Natural killer cell (primary cell): ENCODE data around the gene ROBO1. TPM values are rescaled to one million over a fixed set of nuclear protein-coding genes. Genes with fewer than 3 reads are reported as not detected.
"Not testable (repeated sequence)": the region's sequence is repeated elsewhere in the genome, so short reads cannot be mapped to it uniquely, and the experiment has no call there.

Experiments used
- ATAC-seq, 3 donors: fragments of 150-1000 bp in 2 of 3; fragments of 200-7000 bp in 1 of 3; cut with Tn5 transposase; 1 replicate in 1 of 3; 2 replicates in 2 of 3; pipeline ENCODE4 v1.10.0; 2021; ENCODE audit warnings: mild to moderate bottlenecking in 2 of 3, moderate library complexity in 2 of 3
- DNase-seq, 2 donors: peaks; one replicate each; pipeline versions ENCODE4 v3.0.0 to v3.0.0-alpha.2; 2013 to 2021; ENCODE audit warnings: mixed read lengths in 1 of 2
- H3K27ac ChIP-seq: one replicate; pipeline ENCODE4 v1.5.1; 2013; ENCODE audit warnings: mild to moderate bottlenecking, low read length
- H3K27me3 ChIP-seq: one replicate; pipeline ENCODE4 v1.6.1; 2013; ENCODE audit warnings: low read length; ENCODE audit not compliant: control insufficient read depth, insufficient read depth
- H3K36me3 ChIP-seq: one replicate; pipeline ENCODE4 v1.6.1; 2013; ENCODE audit warnings: low read length; ENCODE audit not compliant: control insufficient read depth, insufficient read depth
- H3K4me1 ChIP-seq: one replicate; pipeline ENCODE4 v1.6.1; 2013; ENCODE audit warnings: low read length; ENCODE audit not compliant: control insufficient read depth, insufficient read depth
- H3K4me3 ChIP-seq: one replicate; pipeline ENCODE4 v1.5.1; 2013; ENCODE audit warnings: low read length
- H3K9me3 ChIP-seq: one replicate; pipeline ENCODE4 v1.6.1; 2013; ENCODE audit warnings: low read length; ENCODE audit not compliant: control insufficient read depth, insufficient read depth
- H3K27ac Mint-ChIP-seq, 2 donors: one replicate each; pipeline ENCODE4 v1.8.0; 2022; ENCODE audit warnings: mild to moderate bottlenecking in 2 of 2, mixed read lengths in 2 of 2, moderate library complexity in 1 of 2
- H3K27me3 Mint-ChIP-seq, 2 donors: one replicate each; pipeline ENCODE4 v1.8.0; 2022; ENCODE audit warnings: low read depth in 2 of 2, mixed read lengths in 2 of 2
- H3K36me3 Mint-ChIP-seq: one replicate; pipeline ENCODE4 v1.8.0; 2022; ENCODE audit warnings: mixed read lengths
- H3K4me1 Mint-ChIP-seq, 2 donors: one replicate each; pipeline ENCODE4 v1.8.0; 2022; ENCODE audit warnings: mixed read lengths in 2 of 2
- H3K4me3 Mint-ChIP-seq: one replicate; pipeline ENCODE4 v1.8.0; 2022; ENCODE audit warnings: mild to moderate bottlenecking, moderate library complexity, mixed read lengths
- H3K9me3 Mint-ChIP-seq, 2 donors: one replicate each; pipeline ENCODE4 v1.8.0; 2022; ENCODE audit warnings: mixed read lengths in 2 of 2
- CTCF ChIP-seq: fragments of 200-600 bp; IDR thresholded peaks from one replicate; pipeline ENCODE4 v1.8.0; 2022; ENCODE audit warnings: antibody characterized with exemption
- WGBS: methylation state at CpG from one replicate; pipeline ENCODE4 v1.1.7; 2013; ENCODE audit warnings: missing lambda C conversion rate; ENCODE audit not compliant: insufficient coverage; 5-methylcytosine and 5-hydroxymethylcytosine counted together
- intact Hi-C: fragments of 100-400 bp; cut with micrococcal nuclease; formaldehyde crosslinking; loops from one replicate; pipeline ENCODE4 v1.14.2; 2022
- total RNA-seq, 4 donors: library from RNA; stranded (reverse); fragments of 120-200 nt in 1 of 4; gene quantifications; one replicate each; pipeline versions ENCODE4 v1.2.3 to v1.2.4, GENCODE V29; 2013 to 2022

Gene ROBO1
- total RNA-seq, 3 donors from 2014 or later (not counting 1 experiment from before 2014, with no cell fraction given) = 0.07 TPM; not detected in 2

GRCh38 chr3:79314544-79314943 is 453.3 kb downstream of the ROBO1 start:
- no peak for ATAC-seq
- H3K4me3 Mint-ChIP-seq = no peak overlapping the region

DNA sequence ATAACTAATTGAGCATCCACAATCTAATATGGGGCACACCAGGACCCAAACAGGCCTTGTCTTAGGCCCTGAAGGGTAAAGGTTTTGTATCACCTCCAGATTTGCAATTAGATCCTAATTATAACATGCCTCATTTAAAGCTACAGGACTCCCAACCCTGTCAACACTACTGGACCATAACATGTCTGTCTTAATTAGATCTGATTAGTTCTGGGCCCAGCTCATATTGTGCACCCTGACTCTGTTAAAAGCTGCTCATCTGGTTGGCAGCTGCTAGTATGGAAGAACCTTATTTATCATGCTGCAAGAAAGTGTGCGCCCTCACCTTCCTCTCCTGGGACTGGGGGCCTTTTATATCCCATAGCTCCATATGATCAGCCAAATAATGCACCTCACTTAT is 457.8 kb downstream of the ROBO1 start:
- Mint-ChIP-seq H3K27ac (no peak overlapping the region), H3K36me3 (no peaks in the 10 kb centered on the region), H3K4me3 (no peak overlapping the region), H3K4me1 (no peaks in the 10 kb centered on the region), H3K9me3 (peaks cover 4 to 10% of the 10 kb centered on the region in 2 donors), H3K27me3 (no peaks in the 10 kb centered on the region)
- WGBS = 100% methylated on average over 1 of the region's 1 CpG
- no peak for TF ChIP-seq CTCF
- no peak for DNase-seq
- Histone ChIP-seq H3K4me1 (no peaks in the 10 kb centered on the region), H3K9me3 (no peaks in the 10 kb centered on the region), H3K27me3 (no peaks in the 10 kb centered on the region), H3K36me3 (no peaks in the 10 kb centered on the region), H3K27ac (no peak overlapping the region), H3K4me3 (no peak overlapping the region)
- ATAC-seq = no peak
- intact Hi-C loops = no loop called here

More at GRCh38 chr3:79314544-79314943, 453.3 kb downstream of the ROBO1 start:
- Mint-ChIP-seq H3K9me3 (peaks cover 15 to 25% of the 10 kb centered on the region in 2 donors), H3K36me3 (no peaks in the 10 kb centered on the region), H3K4me1 (no peaks in the 10 kb centered on the region), H3K27ac (no peak overlapping the region), H3K27me3 (no peaks in the 10 kb centered on the region)
- Histone ChIP-seq H3K9me3 (no peaks in the 10 kb centered on the region), H3K27me3 (no peaks in the 10 kb centered on the region), H3K4me3 (no peak overlapping the region), H3K27ac (no peak overlapping the region), H3K4me1 (no peaks in the 10 kb centered on the region), H3K36me3 (no peaks in the 10 kb centered on the region)
- DNase-seq = no peak
- WGBS = 100% methylated on average over 1 of the region's 1 CpG
- TF ChIP-seq CTCF = no peak
- intact Hi-C loops = no loop called here

- Mint-ChIP-seq H3K27me3 (no peaks in the 10 kb centered on the region), H3K27ac (no peak overlapping the region), H3K4me3 (no peak overlapping the region), H3K9me3 (peaks cover 5 to 7% of the 10 kb centered on the region in 2 donors), H3K4me1 (no peaks in the 10 kb centered on the region), H3K36me3 (no peaks in the 10 kb centered on the region)
- H3K4me1 ChIP-seq = no peaks in the 10 kb centered on the region
- no peak overlapping the region for H3K27ac ChIP-seq
- H3K36me3 ChIP-seq = no peaks in the 10 kb centered on the region
- no peak overlapping the region for H3K4me3 ChIP-seq
- no peak for TF ChIP-seq CTCF
- H3K9me3 ChIP-seq = no peaks in the 10 kb centered on the region
- DNase-seq (no peak), ATAC-seq (no peak)
- no CpG with 5 or more reads among the region's 1 CpG for WGBS
- H3K27me3 ChIP-seq = no peaks in the 10 kb centered on the region
- intact Hi-C loops = no loop called here
Measured at GRCh38 chr3:79306934-79307570, 460.7 kb downstream of the ROBO1 start.

DNA sequence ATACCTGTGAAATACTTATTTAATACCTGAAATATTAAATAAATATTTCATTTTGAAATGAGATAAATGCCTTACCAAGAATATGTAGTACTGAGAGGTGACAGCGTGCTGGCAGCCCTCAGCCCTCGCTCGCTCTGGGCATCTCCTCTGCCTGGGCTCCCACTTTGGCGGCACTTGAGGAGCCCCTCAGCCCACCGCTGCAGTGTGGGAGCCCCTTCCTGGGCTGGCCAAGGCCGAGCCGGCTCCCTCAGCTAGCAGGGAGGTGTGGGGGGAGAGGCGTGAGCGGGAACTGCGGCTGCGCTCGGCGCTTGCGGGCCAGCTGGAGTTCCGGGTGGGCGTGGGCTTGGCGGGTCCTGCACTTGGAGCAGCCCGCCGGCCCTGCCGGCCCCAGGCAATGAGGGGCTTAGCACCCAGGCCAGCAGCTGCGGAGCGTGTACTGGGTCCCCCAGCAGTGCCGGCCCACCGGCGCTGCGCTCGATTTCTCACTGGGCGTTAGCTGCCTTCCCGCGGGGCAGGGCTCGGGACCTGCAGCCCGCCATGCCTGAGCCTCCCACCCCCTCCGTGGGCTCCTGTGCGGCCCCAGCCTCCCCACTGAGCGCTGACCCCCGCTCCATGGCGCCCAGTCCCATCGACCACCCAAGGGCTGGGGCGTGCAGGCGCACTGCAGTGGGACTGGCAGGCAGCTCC is 467.7 kb downstream of the ROBO1 start:
- DNase-seq, H3K36me3 ChIP-seq, H3K27ac Mint-ChIP-seq, H3K4me3 Mint-ChIP-seq, H3K4me1 ChIP-seq, H3K27me3 Mint-ChIP-seq, intact Hi-C loops, H3K27me3 ChIP-seq, H3K27ac ChIP-seq, H3K9me3 ChIP-seq, H3K4me1 Mint-ChIP-seq, H3K9me3 Mint-ChIP-seq, H3K36me3 Mint-ChIP-seq, ATAC-seq, H3K4me3 ChIP-seq: not testable (repeated sequence)
- WGBS = 94% methylated on average over 40 of the region's 40 CpGs
